K562 (cell line): Measurements from ENCODE around the gene KLF1. TPM values are rescaled to one million over a fixed set of nuclear protein-coding genes. Genes with fewer than 3 reads are reported as not detected.

Source experiments
- EHMT2 ChIP-seq: fragments of 450-650 bp; IDR thresholded peaks from 2 replicates; pipeline ENCODE4 v1.6.1; 2018; ENCODE audit warnings: antibody characterized with exemption
- KAT8 ChIP-seq: fragments of 450-650 bp; IDR thresholded peaks from 2 replicates; pipeline ENCODE4 v1.6.1; 2016; ENCODE audit warnings: low read depth, mild to moderate bottlenecking
- NR4A1 ChIP-seq, 2 experiments: fragments of 250-450 bp in 1 of 2; fragments of 450-650 bp in 1 of 2; sonication (Bioruptor Pico) in 1 of 2; IDR thresholded peaks; 2 replicates each; pipeline versions ENCODE4 v1.4.0 to v1.6.1; 2016 to 2020; ENCODE audit warnings: mild to moderate bottlenecking in 2 of 2, missing compliant biosample characterization in 1 of 2, missing genetic modification characterization in 1 of 2, moderate library complexity in 1 of 2
- ZBED1 ChIP-seq: IDR thresholded peaks from 2 replicates; pipeline ENCODE4 v1.6.1; 2014
- ZBTB1 ChIP-seq: sonication (generic); formaldehyde crosslinking; IDR thresholded peaks from 2 replicates; pipeline ENCODE4 v1.8.1; 2023; ENCODE audit warnings: missing genetic modification reagents, low read depth, mild to moderate bottlenecking, borderline replicate concordance
- ZBTB8A ChIP-seq: fragments of 450-650 bp; IDR thresholded peaks from 2 replicates; pipeline ENCODE4 v1.6.1; 2018; ENCODE audit warnings: mild to moderate bottlenecking, moderate library complexity; ENCODE audit not compliant: partially characterized antibody
- ZC3H11A ChIP-seq: IDR thresholded peaks from 2 replicates; pipeline ENCODE4 v1.6.1; 2012; ENCODE audit warnings: low read depth, low read length, improper control_type of control experiment
- ZNF121 ChIP-seq: sonication (generic); formaldehyde crosslinking; conservative IDR thresholded peaks from 2 replicates; pipeline ENCODE4 v1.8.0; 2022; ENCODE audit warnings: missing genetic modification reagents
- ZNF184 ChIP-seq: sonication (generic); formaldehyde crosslinking; IDR thresholded peaks from 2 replicates; pipeline ENCODE4 v1.5.0; 2020; ENCODE audit warnings: missing genetic modification reagents
- ZNF780A ChIP-seq: fragments of 250-450 bp; sonication (Bioruptor Pico); IDR thresholded peaks from 2 replicates; pipeline ENCODE4 v1.5.0; 2021; ENCODE audit warnings: mild to moderate bottlenecking
- polyA plus RNA-seq, 8 experiments: library from polyadenylated mRNA; depleted of rRNA in 4 of 8; stranded (reverse) in 5 of 8; unstranded in 3 of 8; fragments of >200 nt; fragmentation: Nextera tagmentation in 2 of 8; fragmentation: Illumina TruSeq in 1 of 8; extraction: Ambion mirVana in 2 of 8; extraction: Trizol in 1 of 8; gene quantifications; 2 replicates each; pipeline versions ENCODE4 v1.2.1 to v1.2.3, GENCODE V29; 2011 to 2014; ENCODE audit warnings: inconsistent platforms in 1 of 8, missing spikeins in 1 of 8
- total RNA-seq, 7 experiments: library from RNA; depleted of rRNA in 6 of 7; stranded (reverse); fragments of >200 nt in 6 of 7; fragmentation: Illumina TruSeq in 2 of 7; extraction: Trizol in 2 of 7; gene quantifications; 2 replicates each; pipeline versions ENCODE4 v1.2.1 to v1.2.3, GENCODE V29; 2011 to 2021; ENCODE audit warnings: low replicate concordance in 1 of 7
- TF ChIP-seq, protein P1 (sequence below): fragments of 450-650 bp; formaldehyde crosslinking; IDR thresholded peaks from 2 replicates; pipeline ENCODE4 v1.4.0; 2020; ENCODE audit warnings: mild to moderate bottlenecking, moderate library complexity
- TF ChIP-seq, protein P2 (sequence below), 2 experiments: fragments of 450-650 bp in 1 of 2; sonication (generic) in 1 of 2; formaldehyde crosslinking in 1 of 2; IDR thresholded peaks; 2 replicates each; pipeline versions ENCODE4 v1.7.1 to v1.9.0; 2016 to 2022; ENCODE audit warnings: inconsistent platforms in 1 of 2, mild to moderate bottlenecking in 1 of 2, missing genetic modification reagents in 1 of 2
- TF ChIP-seq, protein P3 (sequence below): fragments of 450-650 bp; conservative IDR thresholded peaks from 2 replicates; pipeline ENCODE4 v1.6.1; 2016; ENCODE audit warnings: missing genetic modification characterization, low read depth, mild to moderate bottlenecking, missing compliant biosample characterization, moderate library complexity
- TF ChIP-seq, protein P4 (sequence below): fragments of 250-450 bp; sonication (Bioruptor Pico); IDR thresholded peaks from 2 replicates; pipeline ENCODE4 v1.9.0; 2021; ENCODE audit warnings: mild to moderate bottlenecking

The KLF1 gene
- total and polyA plus RNA-seq, 9 of the 15 experiments (the other 6 are each of a cell fraction or from before 2014, with no cell fraction given) = 8.4 to 163 (median 47.3) TPM

DNA sequence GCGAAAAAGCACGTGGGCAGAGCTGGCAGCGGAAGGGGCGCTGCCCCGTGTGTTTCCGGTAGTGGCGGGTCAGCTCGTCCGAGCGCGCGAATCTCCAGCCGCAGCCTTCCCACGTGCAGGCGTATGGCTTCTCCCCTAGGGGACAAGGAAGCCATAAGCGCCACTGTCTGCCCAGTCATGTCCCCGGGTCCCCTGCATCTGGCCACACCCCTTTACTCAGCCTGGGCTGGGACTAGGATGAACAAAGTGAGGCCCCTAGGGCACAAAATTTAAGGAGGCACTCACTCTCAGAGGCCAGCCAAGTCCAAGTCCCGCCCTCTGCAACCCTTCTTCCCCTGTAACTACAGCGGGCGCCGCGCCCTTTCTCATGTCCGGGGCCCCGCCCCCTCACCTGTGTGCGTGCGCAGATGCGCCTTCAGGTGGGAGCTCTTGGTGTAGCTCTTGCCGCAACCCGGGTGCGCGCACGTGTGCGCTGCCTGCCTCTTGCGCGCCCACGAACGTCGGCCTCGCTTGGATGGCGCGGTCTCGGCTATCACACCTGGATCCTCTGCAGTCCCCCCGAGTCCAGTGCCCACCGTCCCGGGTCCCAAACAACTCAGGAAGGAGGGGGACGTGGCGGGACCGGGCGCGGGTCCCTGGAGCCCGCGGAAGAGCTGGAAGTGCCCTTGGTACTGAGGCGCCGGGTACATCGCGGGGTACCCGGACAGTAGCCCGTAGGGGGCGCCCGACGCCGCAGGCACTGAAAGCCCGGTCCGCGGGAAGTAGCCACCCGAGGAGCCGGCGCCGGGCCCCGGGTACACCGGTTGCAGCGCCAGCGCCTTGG lies 1.9 kb downstream of the KLF1 start (continued):
- TF ChIP-seq, protein P1, sequence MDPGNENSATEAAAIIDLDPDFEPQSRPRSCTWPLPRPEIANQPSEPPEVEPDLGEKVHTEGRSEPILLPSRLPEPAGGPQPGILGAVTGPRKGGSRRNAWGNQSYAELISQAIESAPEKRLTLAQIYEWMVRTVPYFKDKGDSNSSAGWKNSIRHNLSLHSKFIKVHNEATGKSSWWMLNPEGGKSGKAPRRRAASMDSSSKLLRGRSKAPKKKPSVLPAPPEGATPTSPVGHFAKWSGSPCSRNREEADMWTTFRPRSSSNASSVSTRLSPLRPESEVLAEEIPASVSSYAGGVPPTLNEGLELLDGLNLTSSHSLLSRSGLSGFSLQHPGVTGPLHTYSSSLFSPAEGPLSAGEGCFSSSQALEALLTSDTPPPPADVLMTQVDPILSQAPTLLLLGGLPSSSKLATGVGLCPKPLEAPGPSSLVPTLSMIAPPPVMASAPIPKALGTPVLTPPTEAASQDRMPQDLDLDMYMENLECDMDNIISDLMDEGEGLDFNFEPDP (CRISPR knock-in tag) = no peak
- TF ChIP-seq ZNF780A (CRISPR knock-in tag) (no peak), NR4A1 (CRISPR knock-in tag; IDR thresholded peaks at IDR 0.05) (peak; percentile 91), NR4A1 (tag; IDR thresholded peaks at IDR 0.05) (no peak), EHMT2 (no peak), ZBED1 (peak; percentile 13; the same call in 1 of the 2 replicates), ZBTB8A (no peak), ZNF184 (no peak), KAT8 (no peak), ZBTB1 (CRISPR knock-in tag) (no peak; the same call in 1 of the 2 replicates), ZNF121 (CRISPR knock-in tag) (no peak), ZC3H11A (no peak)
- TF ChIP-seq, protein P2, sequence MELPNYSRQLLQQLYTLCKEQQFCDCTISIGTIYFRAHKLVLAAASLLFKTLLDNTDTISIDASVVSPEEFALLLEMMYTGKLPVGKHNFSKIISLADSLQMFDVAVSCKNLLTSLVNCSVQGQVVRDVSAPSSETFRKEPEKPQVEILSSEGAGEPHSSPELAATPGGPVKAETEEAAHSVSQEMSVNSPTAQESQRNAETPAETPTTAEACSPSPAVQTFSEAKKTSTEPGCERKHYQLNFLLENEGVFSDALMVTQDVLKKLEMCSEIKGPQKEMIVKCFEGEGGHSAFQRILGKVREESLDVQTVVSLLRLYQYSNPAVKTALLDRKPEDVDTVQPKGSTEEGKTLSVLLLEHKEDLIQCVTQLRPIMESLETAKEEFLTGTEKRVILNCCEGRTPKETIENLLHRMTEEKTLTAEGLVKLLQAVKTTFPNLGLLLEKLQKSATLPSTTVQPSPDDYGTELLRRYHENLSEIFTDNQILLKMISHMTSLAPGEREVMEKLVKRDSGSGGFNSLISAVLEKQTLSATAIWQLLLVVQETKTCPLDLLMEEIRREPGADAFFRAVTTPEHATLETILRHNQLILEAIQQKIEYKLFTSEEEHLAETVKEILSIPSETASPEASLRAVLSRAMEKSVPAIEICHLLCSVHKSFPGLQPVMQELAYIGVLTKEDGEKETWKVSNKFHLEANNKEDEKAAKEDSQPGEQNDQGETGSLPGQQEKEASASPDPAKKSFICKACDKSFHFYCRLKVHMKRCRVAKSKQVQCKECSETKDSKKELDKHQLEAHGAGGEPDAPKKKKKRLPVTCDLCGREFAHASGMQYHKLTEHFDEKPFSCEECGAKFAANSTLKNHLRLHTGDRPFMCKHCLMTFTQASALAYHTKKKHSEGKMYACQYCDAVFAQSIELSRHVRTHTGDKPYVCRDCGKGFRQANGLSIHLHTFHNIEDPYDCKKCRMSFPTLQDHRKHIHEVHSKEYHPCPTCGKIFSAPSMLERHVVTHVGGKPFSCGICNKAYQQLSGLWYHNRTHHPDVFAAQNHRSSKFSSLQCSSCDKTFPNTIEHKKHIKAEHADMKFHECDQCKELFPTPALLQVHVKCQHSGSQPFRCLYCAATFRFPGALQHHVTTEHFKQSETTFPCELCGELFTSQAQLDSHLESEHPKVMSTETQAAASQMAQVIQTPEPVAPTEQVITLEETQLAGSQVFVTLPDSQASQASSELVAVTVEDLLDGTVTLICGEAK (IDR thresholded peaks at IDR 0.05) = peak; percentile 73; the same call in 1 of the 2 replicates
- TF ChIP-seq, protein P2 (CRISPR knock-in tag; IDR thresholded peaks at IDR 0.05) = no peak
- TF ChIP-seq, protein P3, sequence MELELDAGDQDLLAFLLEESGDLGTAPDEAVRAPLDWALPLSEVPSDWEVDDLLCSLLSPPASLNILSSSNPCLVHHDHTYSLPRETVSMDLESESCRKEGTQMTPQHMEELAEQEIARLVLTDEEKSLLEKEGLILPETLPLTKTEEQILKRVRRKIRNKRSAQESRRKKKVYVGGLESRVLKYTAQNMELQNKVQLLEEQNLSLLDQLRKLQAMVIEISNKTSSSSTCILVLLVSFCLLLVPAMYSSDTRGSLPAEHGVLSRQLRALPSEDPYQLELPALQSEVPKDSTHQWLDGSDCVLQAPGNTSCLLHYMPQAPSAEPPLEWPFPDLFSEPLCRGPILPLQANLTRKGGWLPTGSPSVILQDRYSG (tag) = no peak; the same call in 1 of the 2 replicates
- TF ChIP-seq, protein P4, sequence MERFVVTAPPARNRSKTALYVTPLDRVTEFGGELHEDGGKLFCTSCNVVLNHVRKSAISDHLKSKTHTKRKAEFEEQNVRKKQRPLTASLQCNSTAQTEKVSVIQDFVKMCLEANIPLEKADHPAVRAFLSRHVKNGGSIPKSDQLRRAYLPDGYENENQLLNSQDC (CRISPR knock-in tag) = no peak
